CD4-positive, alpha-beta T cell treated with Interleukin-10 for 1 hour (primary cell): ENCODE data around the gene TNFRSF21.
"Not testable (repeated sequence)": the region's sequence is repeated elsewhere in the genome, so short reads cannot be mapped to it uniquely, and the experiment has no call there.

Experiments
- DNase-seq: peaks from one replicate; pipeline ENCODE4 v3.0.0-alpha.2; 2020

TNFRSF21 gene

GRCh38 chr6:47309291-47310130, at the start of gene TNFRSF21:
TNFRSF21 (minus strand) TSS chr6:47309905; CDS start chr6:47309511, 394 bp downstream.
- peak; percentile 72 for DNase-seq

DNA sequence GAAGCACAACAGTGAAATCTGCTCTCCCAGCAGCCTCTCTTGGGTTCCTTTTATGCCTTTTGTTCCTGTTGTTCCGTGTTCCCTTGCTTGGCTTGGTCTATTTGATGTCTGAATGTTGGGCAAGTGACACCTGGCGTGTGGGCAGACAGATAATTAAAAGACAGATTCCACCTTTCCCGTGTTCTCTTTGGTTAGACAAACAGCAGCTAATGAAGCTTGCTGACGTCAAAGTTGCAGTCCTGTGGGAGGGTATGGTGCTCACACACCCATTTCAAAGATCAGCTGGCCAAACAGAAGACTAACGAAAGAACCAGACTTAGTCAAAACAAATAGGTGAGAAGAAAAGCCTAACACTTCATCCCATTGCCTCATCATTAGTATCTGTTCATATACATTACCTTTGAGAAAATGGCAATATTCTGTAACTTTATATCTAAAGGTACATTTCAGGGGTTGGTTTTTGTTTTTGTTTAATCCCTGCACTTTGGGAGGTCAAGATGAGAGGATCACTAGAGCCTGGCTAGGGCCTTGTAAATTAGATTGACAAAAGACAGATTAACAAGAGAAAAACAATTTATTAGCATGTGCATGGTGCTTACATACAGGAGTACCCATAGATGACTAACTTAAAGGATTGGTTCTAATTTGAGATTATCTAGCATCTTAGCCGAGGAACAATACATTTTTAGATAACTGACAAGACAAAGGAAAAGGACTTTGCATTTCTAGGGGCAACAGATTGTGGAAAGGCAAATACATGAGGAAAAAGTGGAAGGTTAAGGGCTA, 48.9 kb upstream of the TNFRSF21 start:
- no peak for DNase-seq

- no peak for DNase-seq
Observed at GRCh38 chr6:47357827-47358226, 48.1 kb upstream of the TNFRSF21 start.

- DNase-seq = no peak
Observed at GRCh38 chr6:47355496-47355895, 45.8 kb upstream of the TNFRSF21 start.

DNA sequence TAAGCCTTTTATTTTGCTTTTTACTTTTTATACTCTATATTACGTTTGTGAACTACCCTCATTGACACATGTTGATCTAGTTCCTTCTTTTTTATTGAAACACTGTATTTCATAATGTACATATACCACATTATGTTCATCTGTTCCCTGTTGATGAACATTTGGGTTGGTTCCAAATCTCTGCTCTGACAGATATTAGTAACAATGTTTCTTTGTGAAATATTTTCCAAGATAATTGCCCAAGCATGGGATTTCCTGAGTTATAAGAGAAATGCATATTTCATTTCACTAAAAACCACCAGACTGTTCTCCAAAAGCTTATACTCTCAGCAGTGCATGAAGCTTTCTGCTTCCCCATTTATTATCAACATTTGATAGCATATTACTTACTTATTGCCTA, 44.2 kb upstream of the TNFRSF21 start:
- no peak for DNase-seq

DNA sequence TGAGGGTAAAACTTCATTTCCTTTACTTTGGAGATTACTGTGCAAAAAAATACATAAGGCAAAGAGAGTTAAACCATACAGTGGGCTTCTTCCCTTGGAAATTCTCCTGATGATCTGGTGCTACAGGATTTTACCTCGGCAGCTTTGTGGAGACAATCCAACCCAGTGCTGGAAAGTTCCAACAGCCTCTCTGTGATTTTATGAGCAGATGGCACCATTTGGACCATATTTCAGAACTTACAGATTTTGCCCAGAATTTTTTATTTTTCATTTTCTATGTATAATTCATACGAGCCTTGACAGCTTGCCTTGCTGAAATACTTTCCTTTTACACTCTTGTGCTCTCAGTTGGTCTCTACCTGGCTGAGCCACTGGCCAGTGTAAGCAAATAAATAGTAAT, 43.3 kb upstream of the TNFRSF21 start:
- DNase-seq = no peak

DNA sequence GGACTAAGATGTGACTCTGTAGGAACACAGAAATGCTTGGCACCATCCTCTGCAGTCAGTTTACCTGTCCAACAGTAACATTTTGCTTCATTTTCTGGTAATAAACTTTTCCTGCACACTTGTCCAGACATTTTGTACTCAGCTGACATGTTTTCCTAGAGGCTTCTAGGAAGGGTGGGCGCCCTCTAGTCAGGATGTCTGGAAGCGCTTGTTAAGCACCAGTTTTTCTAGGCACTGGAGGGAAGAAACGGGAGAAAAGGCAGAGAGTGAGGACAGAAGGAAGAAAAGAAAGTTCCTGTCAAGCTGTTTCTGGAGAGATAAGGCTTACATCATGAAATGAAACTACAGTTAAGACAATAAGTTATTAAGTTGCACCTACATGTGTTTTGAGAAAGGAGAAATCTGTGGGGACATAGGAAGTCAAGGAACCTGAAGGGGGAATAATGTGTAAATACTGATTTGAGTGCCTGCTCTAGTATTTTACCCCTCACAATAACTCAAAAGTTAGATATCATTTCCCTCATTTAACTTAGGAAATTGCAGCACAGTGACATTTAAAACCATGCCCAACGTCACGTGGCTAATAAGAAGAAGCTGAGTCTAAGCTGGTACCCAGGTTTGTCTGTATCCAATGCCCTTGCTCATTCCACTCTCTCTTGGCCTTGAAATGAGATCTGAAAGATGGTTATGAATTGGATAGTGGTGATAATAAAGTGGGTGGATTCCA, 42.7 kb upstream of the TNFRSF21 start:
- DNase-seq = no peak

GRCh38 chr6:47351621-47352020, 41.9 kb upstream of the TNFRSF21 start:
- no peak for DNase-seq

DNA sequence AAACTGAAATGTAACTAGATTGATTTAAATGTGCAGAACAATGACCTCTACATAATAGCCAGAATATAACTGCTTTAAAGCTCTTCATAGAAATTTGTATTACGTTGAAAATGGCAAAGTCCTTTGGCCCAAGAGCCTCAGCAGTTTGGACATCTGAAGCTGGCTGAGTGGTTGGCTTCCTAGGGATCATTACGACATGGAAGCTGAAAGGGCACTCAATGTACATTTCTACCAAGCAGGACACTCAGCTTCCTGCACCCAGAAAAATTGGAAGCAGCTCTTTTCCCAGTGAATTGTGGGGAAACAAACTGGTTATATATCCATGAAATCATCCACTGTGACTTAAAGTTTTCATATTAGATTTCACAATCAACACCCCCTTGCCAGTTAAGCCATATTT, 40.2 kb upstream of the TNFRSF21 start:
- DNase-seq = no peak

- no peak for DNase-seq
Observed at GRCh38 chr6:47348316-47348863, 38.7 kb upstream of the TNFRSF21 start.

DNA sequence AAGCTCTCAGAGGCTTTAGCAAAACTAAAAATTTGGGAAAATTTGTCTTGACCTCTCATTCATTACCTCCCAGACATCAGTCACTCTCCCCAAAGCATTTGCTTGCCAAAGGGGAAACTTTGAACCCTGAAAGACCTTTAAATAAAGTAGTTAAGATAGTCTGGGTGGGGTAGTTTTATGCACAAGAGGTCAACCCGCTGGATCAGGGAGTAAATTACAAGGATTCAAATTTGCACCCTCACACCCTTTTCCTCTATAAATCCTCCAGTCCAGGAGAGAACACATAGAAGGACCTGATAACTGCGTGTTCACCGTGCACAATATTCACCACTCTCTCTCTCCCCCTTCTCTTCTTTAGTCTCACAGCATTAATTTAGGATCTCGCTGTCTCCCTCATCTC, 36.1 kb upstream of the TNFRSF21 start:
- no peak for DNase-seq

- no peak for DNase-seq
Observed at GRCh38 chr6:47344022-47344421, 34.3 kb upstream of the TNFRSF21 start.

DNA sequence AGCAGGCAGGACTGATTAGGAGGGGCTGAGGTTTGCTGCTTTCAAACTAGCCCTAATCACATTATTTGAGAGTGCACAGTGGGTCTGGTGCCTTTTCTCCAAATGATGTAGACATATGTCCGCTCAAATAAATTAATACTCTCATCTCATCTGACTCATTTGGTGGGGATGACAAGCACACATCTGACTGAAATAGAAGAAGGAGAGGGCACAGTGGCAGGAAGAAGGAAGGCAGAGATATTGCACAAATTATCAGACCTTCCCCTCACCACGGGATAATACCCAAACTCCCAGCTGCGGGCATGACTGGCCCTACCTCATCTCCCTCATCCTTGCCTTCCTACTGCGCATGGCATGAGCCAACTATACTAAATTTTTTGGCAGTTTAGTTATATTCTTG, 33.9 kb upstream of the TNFRSF21 start:
- DNase-seq = no peak

DNA sequence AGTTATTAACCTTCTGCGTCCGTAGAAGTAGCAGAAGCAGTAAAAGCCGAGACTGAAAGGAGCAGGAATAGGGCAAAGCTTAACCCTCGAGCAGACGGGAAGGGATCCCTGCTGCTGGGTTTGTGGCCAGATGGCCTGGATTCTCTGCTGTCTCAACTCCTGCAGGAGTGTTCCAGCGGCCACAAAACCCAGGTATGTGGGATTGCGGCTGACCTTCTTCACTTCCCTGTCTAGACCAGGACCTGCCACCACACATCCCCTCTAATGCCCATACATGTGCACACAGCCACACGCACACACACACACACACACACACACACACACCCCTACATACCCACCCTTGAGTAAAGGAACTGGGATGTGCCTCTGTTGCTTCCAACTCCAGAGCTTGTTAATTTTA, 33.1 kb upstream of the TNFRSF21 start:
- no peak for DNase-seq

GRCh38 chr6:47337519-47337918, 27.8 kb upstream of the TNFRSF21 start:
- no peak for DNase-seq

- no peak for DNase-seq
Observed at GRCh38 chr6:47336334-47336733, 26.6 kb upstream of the TNFRSF21 start.

GRCh38 chr6:47335466-47335865, 25.8 kb upstream of the TNFRSF21 start:
- no peak for DNase-seq

DNA sequence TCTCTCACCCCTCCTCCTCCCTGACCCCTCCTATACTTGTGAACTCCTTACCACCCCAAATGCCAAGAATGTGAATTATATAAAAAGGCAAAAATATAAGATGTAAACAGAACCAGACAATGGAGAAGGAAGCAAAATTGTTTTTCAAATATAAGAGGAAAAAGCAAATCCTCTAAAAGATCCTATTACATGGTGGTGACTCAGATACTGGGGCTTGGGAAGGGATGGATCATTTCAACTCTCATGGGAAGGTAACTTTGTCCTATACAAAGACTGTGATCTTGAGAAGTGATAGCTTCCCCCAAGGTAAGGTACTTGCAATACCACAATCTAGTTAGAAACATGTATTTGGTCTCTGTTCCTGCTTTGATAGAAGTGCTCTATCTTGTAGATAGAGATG, 24.6 kb upstream of the TNFRSF21 start:
- no peak for DNase-seq

DNA sequence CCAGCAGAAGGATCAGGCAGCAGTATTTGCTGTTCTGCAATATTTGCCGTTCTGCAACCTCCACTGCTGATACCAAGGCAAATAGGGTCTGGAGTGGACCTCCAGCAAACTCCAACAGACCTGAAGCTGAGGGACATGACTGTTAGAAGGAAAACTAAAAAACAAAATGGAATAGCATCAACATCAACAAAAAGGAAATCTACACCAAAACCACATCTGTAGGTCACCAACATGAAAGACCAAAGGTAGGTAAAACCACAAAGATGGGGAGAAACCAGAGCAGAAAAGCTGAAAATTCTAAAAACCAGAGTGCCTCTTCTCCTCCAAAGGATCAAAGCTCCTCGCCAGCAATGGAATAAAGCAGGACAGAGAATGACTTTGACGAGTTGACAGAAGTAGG, 18.9 kb upstream of the TNFRSF21 start:
- DNase-seq = not testable (repeated sequence)

GRCh38 chr6:47328139-47328538, 18.4 kb upstream of the TNFRSF21 start:
- not testable (repeated sequence) for DNase-seq

DNA sequence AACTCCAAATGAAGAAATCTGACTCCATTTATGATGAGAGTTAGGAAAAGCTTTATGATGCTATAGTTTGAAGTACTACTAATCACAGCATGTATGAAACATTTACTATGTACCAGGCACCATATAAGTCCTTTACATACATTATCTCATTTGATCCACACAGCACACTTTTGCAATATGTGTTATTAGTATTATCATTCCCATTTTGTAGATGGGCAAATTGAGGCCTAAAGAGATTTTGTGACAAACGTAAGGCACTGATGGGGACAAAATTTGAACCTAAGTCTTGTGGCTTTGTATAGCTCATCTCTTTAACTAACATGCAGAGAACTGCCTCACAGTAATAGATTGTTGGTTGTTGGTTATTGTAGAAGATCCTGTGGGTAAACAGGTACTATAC, 14.2 kb upstream of the TNFRSF21 start:
- DNase-seq = no peak

DNA sequence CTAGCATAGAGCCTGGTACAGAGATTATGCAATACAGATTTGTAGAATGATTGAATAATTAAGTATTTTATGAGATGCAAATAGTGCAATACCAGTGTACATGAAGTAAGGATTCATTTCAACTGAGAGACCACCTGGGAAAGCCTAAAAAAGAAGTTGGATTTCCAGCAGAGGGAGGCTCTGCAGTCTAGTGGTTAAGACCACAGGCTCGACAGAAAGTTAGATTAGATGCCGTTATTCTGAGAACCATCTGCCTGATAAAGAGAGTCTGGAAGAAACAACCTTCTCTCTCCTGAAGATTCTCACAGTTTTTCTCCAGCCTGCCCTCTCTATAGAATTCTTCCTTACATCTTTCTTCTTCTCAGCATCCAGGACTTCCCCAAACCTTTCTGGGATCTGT, 13.6 kb upstream of the TNFRSF21 start:
- no peak for DNase-seq

- DNase-seq = no peak
Observed at GRCh38 chr6:47321577-47321976, 11.9 kb upstream of the TNFRSF21 start.
